ENCODE data around the gene IL15. TPM values are rescaled to one million over a fixed set of nuclear protein-coding genes. Genes with fewer than 3 reads are reported as not detected.
"Not testable (repeated sequence)": the region's sequence is repeated elsewhere in the genome, so short reads cannot be mapped to it uniquely, and the experiment has no call there.

IL15 gene
- total RNA-seq, 1 donor from 2014 or later: 6.6 TPM

DNA sequence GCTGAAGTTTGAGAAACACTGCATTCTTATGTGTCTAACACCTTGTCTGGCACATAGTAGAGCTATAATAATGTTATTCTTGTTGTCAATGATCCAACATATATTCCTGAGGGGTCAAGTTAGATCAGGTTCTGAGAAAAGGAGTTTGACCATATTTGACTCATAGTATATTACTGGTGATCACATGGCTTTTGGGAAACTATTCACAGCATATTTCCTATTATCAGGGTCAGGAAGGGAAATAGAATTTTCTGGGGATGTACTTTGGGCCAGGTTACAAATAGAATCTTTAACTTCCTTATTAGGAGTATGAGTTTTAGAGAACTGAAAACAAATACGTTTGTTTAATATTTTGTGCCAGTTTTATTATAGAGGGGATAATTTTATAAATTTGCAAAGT is 11.6 kb downstream of the IL15 start:
- DNase-seq (ENCODE audit: low spot score): no peak

DNA sequence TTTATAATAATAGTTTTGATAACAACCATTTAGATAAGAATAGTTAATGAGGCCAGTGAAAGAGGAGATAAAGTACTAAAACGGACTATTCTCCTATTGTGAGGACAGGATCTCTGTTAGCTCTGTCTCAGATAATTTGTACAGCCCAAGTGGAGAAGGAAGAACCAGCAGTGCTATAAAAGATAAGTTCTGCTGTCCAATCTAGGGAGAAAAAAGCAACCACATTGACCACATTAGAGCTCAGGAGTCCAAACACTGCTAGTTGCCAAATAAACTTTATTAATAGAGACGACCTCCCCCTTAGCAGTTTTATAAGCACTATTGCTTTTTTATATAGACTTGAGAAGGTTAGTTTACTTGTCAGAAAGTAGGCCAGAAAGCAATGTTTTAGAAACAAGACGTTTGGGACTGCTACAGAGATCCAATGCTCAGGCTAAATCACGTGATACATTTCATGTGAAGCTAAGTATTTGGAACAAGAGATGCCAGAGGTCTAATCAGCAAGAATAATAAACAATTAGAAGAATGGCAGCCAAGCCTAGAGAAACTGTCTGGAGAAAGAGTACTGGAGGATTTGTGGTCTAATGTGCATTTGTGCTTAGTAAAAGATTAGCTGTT is 15.9 kb downstream of the IL15 start:
- DNase-seq (ENCODE audit: low spot score): peak; percentile 13

GRCh38 chr4:141654098-141654497 is 17.7 kb downstream of the IL15 start:
- peak; percentile 31 for DNase-seq (ENCODE audit: low spot score)

DNA sequence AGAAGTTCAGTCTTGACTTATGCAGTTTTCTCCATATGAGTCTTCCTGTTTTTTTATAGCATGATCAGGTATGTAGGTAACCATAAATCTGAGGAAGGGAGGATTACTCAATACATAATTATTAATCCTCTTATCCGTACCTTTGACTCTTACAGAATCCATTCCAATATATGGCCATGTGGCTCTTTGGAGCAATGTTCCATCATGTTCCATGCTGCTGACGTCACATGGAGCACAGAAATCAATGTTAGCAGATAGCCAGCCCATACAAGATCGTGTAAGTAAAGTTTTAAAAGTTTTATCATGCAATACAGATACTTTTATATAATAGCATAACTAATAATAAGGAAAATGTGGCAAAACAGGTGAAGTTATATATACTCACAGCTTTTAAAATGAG is 19.6 kb downstream of the IL15 start:
- DNase-seq (ENCODE audit: low spot score): no peak

DNA sequence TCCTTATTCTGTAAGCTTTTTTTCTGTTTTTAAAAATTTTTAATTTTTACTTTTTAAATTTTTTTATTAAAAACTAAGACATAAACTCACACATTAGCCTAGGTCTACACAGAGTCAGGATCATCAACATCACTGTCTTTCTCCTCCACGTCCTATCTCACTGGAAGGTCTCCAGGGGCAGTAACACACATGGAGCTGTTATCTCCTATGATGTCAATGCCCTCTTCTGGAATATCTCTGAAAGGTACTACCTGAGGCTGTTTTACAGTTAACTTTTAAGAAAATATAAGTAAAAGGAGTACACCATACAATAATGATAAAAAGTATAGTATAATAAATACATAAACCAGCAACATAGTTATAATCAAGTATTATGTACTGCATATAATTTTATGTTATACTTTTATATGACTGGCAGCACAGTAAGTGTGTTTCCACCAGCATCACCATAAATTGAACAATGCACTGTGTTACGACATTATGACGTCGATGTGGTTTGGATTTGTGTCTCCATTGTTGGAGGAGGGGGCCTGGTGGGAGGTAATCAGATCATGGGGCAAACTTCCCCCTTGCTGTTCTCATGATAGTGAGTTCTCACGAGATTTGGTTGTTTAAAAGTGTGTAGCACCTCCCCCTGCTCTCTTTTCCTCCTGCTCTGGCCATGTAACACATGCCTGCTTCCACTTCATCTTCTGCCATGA is 21.3 kb downstream of the IL15 start:
- no peak for DNase-seq (ENCODE audit: low spot score)

- DNase-seq (ENCODE audit: low spot score): no peak
Measured at GRCh38 chr4:141658309-141658708, 21.9 kb downstream of the IL15 start.

GRCh38 chr4:141659539-141659938 is 23.2 kb downstream of the IL15 start:
- no peak for DNase-seq (ENCODE audit: low spot score)

DNA sequence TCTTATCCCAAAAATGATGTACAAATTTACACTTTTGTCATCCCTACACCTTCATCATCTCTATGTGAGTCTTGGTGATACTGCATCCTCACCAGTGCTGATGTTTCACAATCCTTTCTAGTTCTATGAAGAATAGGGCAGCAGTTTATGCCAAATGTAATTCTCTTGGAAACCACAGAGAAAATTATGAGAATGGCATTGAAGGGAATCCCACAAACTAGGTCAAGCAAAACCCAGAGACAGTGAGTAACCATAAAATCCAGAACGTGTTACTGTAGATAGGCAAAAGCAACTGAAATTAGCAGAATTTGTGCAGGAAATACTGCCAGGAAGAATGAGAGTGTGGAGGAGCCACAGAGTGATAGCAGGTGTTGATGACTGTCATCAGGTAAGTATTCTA is 24.5 kb downstream of the IL15 start:
- no peak for DNase-seq (ENCODE audit: low spot score)

- DNase-seq (ENCODE audit: low spot score): no peak
Measured at GRCh38 chr4:141668200-141668910, 32.0 kb downstream of the IL15 start.

- DNase-seq (ENCODE audit: low spot score): no peak
Measured at GRCh38 chr4:141669501-141669900, 33.1 kb downstream of the IL15 start.

DNA sequence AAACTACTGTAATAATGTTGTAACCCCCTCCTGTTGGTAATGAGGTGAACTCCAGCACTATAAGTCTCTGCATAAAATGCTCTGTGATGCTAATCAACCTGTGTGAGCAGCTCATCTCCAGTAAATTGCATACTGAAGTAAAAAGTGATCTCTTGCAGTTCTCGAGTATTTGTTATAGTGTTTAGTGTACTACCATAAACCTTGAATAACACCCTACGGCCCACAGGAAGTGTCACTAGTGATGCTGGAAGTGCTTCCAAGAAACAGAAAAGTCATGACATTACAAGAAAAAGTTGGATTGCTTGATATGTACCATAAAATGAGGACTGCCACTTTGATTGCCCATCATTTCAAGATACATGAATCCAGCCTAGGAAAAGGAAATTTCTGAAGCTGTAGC is 39.0 kb downstream of the IL15 start:
- no peak for DNase-seq (ENCODE audit: low spot score)

DNA sequence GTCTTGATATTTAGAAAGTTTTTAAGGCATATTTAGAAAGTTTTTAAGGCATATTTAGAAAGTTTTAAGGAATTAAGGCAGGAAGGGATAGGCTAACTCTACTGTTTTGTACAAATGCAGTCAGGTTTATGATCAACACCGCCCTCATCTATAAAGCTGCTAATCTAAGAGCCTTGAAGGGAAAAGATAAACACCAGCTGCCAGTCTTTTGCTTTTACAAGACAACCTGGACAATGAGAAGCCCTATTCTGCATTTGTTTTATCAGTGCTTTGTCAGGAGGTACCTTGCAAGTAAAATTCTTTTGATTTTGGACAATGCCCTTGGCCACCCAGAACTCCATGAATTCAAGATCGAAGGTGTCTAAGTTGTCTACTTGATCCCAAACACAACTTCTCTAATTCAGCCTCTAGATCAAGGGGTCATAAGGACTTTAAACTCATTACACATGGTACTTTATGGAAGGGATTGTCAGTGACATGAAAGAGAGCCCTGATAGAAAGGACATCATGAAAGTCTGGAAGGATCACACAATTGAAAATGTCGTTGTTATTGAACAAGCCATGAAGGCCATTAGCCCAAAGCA is 39.8 kb downstream of the IL15 start:
- no peak for DNase-seq (ENCODE audit: low spot score)

DNA sequence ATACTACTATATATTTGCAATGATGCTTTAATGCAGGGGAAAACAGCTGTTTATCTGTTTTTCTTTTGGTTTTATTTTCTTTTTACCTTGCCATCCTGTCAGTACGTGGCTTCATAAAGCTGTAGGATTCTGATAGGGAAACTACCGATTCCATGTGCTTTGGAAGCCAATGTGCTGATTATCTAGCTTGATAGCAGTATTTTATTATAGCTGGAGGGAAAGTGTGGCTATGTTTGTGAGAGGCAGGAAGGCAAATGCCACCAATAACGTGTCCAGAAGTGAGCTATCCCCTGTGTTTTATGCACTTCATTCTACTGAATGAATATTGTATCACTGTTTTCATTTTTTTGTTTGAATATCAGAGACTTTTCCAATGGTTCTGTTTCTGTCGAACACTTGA is 43.7 kb downstream of the IL15 start:
- no peak for DNase-seq (ENCODE audit: low spot score)

- no peak for DNase-seq (ENCODE audit: low spot score)
Measured at GRCh38 chr4:141684785-141685184, 48.4 kb downstream of the IL15 start.

DNA sequence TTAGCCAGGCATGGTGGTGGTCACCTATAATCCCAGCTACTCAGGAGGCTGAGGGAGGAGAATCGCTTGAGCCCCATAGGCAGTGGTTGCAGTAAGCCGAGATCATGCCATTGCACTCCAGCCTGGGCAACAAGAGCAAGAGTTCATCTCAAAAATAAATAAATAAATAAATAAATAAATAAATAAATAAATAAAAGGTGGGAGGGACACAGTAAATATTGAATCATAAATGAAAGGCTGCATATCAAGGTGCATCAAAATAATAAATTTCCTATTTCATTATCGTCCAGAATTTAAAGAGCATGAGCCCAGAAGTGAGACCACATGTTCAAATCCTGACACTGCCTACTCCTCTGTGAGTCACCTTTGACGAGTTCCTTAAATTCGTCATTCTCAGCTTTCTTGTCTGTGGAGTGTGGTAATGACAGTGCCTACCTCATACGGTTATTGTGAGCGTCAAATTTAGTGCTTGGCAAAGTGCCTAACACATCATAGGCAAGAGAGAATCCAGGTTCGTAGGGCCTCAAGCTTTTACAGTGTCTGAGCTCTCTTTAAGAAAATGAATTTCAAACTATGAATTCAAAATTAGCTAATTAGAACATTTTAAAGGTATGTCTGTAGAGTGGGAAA is 49.9 kb downstream of the IL15 start:
- no peak for DNase-seq (ENCODE audit: low spot score)

GRCh38 chr4:141686879-141687278 is 50.5 kb downstream of the IL15 start:
- peak; percentile 80 for DNase-seq (ENCODE audit: low spot score)

DNA sequence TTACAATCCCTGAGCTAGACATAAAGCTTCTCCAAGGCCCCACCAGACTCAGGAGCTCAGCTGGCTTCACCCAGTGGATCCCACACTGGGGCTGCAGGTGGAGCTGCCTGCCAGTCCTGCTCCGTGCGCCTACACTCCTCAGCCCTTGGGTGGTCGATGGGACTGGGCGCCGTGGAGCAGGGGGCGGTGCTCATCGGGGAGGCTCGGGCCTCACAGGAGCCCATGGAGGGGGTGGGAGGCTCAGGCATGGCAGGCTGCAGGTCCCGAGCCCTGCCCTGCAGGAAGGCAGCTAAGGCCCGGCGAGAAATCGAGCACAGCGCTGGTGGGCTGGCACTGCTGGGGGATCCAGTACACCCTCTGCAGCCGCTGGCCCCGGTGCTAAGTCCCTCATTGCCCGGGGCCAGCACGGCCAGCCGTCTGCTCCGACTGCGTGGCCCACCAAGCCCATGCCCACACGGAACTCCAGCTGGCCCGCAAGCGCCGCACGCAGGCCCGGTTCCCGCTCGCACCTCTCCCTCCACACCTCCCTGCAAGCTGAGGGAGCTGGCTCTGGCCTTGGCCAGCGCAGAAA is 53.4 kb downstream of the IL15 start:
- DNase-seq (ENCODE audit: low spot score): not testable (repeated sequence)

DNA sequence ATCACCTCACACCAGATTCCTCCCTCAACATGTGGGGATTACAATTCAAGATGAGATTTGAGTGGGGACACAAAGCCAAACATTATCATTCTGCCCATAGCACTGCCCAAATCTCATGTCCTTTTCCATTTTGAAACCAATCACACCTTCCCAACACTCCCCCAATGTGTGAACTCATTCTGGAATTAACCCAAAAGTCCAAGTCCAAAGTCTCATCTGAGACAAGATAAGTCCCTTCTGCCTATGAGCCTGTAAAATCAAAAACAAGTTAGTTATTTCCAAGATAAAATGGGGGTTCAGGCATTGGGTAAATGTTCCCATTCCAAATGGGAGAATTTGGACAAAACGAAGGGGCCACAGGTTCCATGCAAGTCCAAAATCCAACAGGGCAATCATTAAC is 54.9 kb downstream of the IL15 start:
- not testable (repeated sequence) for DNase-seq (ENCODE audit: low spot score)

- DNase-seq (ENCODE audit: low spot score): no peak
Measured at GRCh38 chr4:141692081-141692480, 55.7 kb downstream of the IL15 start.

DNA sequence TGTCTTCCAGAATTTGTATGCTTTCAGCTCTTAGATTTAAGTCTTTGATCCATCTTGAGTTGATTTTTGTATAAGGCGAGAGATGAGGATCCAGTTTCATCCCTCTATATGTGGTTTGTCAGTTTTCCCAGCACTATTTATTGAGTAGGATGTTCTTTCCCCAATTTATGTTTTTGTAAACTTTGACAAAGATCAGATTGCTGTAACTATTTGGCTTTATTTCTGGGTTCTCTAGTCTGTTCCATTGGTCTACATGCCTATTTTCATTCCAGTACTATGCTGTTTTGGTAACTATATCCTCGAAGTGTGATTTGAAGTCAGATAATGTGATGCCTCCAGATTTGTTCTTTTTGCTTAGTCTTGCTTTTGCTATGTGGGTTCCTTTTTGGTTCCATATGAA is 60.7 kb downstream of the IL15 start:
- no peak for DNase-seq (ENCODE audit: low spot score)

- DNase-seq (ENCODE audit: low spot score): no peak
Measured at GRCh38 chr4:141702472-141703182, 66.2 kb downstream of the IL15 start.

Measured in mucosa of gallbladder (tissue), 1 donor.